Measurements from ENCODE around the gene NMRAL1. TPM values are rescaled to one million over a fixed set of nuclear protein-coding genes. Genes with fewer than 3 reads are reported as not detected.

NMRAL1 gene
- total and polyA plus RNA-seq, 4 donors = 23.5 to 69.1 (median 28.6) TPM

- Histone ChIP-seq H3K36me3 (ENCODE audit: control insufficient read depth in 1 of 2, insufficient read depth in 2 of 2, low read length in 1 of 2) (no peaks in the 10 kb centered on the region), H3K4me1 (ENCODE audit: control insufficient read depth in 1 of 2, insufficient read depth in 2 of 2, low read length in 2 of 2) (peaks cover 0 to 3% of the 10 kb centered on the region in 2 donors), H3K27ac (ENCODE audit: low read depth in 1 of 2, low read length in 2 of 2) (no peak overlapping the region), H3K9me3 (ENCODE audit: control insufficient read depth, low read length) (no peaks in the 10 kb centered on the region), H3K4me3 (ENCODE audit: low read length in 2 of 2) (no peak overlapping the region), H3K27me3 (ENCODE audit: control insufficient read depth in 1 of 2, insufficient read depth in 2 of 2, low read length in 1 of 2) (no peaks in the 10 kb centered on the region)
- 69 to 71% methylated on average over 4 of the region's 4 CpGs for WGBS, 2 donors
- DNase-seq (peak in 1 of 2 donors; percentile 9), ATAC-seq (ENCODE audit: low FRiP score) (no peak)
- intact Hi-C loops (cut with DNase I) = no loop called here
Observed at GRCh38 chr16:4496305-4496704, 21.9 kb upstream of the NMRAL1 start.

GRCh38 chr16:4495766-4496165 lies 21.3 kb upstream of the NMRAL1 start:
- Histone ChIP-seq H3K4me3 (ENCODE audit: low read length in 2 of 2) (no peak overlapping the region), H3K27me3 (ENCODE audit: control insufficient read depth in 1 of 2, insufficient read depth in 2 of 2, low read length in 1 of 2) (no peaks in the 10 kb centered on the region), H3K4me1 (ENCODE audit: control insufficient read depth in 1 of 2, insufficient read depth in 2 of 2, low read length in 2 of 2) (peaks cover 0 to 3% of the 10 kb centered on the region in 2 donors), H3K27ac (ENCODE audit: low read depth in 1 of 2, low read length in 2 of 2) (no peak overlapping the region), H3K9me3 (ENCODE audit: control insufficient read depth, low read length) (no peaks in the 10 kb centered on the region), H3K36me3 (ENCODE audit: control insufficient read depth in 1 of 2, insufficient read depth in 2 of 2, low read length in 1 of 2) (no peaks in the 10 kb centered on the region)
- intact Hi-C loops (cut with DNase I) = no loop called here
- 97 to 98% methylated on average over 2 of the region's 2 CpGs for WGBS, 2 donors
- ATAC-seq (ENCODE audit: low FRiP score) = no peak
- no peak for DNase-seq

GRCh38 chr16:4494746-4495490 lies 20.5 kb upstream of the NMRAL1 start:
- DNase-seq (peak in 1 of 2 donors; percentile 19), ATAC-seq (ENCODE audit: low FRiP score) (no peak)
- peaks cover 0 to 3% of the 10 kb centered on the region in 2 donors for H3K4me1 ChIP-seq (ENCODE audit: control insufficient read depth in 1 of 2, insufficient read depth in 2 of 2, low read length in 2 of 2)
- intact Hi-C loops (cut with DNase I) = no loop called here
- no peaks in the 10 kb centered on the region for H3K27me3 ChIP-seq (ENCODE audit: control insufficient read depth in 1 of 2, insufficient read depth in 2 of 2, low read length in 1 of 2)
- WGBS, 2 donors = 86% methylated on average over 6 of the region's 6 CpGs
- H3K4me3 ChIP-seq (ENCODE audit: low read length in 2 of 2) = no peak overlapping the region
- H3K27ac ChIP-seq (ENCODE audit: low read depth in 1 of 2, low read length in 2 of 2) = peak overlapping the region in 1 of 2 donors; percentile 37
- H3K36me3 ChIP-seq (ENCODE audit: control insufficient read depth in 1 of 2, insufficient read depth in 2 of 2, low read length in 1 of 2) = no peaks in the 10 kb centered on the region
- H3K9me3 ChIP-seq (ENCODE audit: control insufficient read depth, low read length) = no peaks in the 10 kb centered on the region

- Histone ChIP-seq H3K9me3 (ENCODE audit: control insufficient read depth, low read length) (no peaks in the 10 kb centered on the region), H3K4me3 (ENCODE audit: low read length in 2 of 2) (no peak overlapping the region), H3K36me3 (ENCODE audit: control insufficient read depth in 1 of 2, insufficient read depth in 2 of 2, low read length in 1 of 2) (no peaks in the 10 kb centered on the region), H3K27me3 (ENCODE audit: control insufficient read depth in 1 of 2, insufficient read depth in 2 of 2, low read length in 1 of 2) (no peaks in the 10 kb centered on the region), H3K4me1 (ENCODE audit: control insufficient read depth in 1 of 2, insufficient read depth in 2 of 2, low read length in 2 of 2) (peaks cover 0 to 3% of the 10 kb centered on the region in 2 donors), H3K27ac (ENCODE audit: low read depth in 1 of 2, low read length in 2 of 2) (no peak overlapping the region)
- ATAC-seq (ENCODE audit: low FRiP score) = no peak
- intact Hi-C loops (cut with DNase I) = no loop called here
- 95 to 96% methylated on average over 4 of the region's 4 CpGs for WGBS, 2 donors
- no peak for DNase-seq
Observed at GRCh38 chr16:4491898-4492297, 17.5 kb upstream of the NMRAL1 start.

- intact Hi-C loops (cut with DNase I) = no loop called here
- no peak overlapping the region for H3K27ac ChIP-seq (ENCODE audit: low read depth in 1 of 2, low read length in 2 of 2)
- ATAC-seq (ENCODE audit: low FRiP score) (no peak), DNase-seq (no peak)
- no peaks in the 10 kb centered on the region for H3K9me3 ChIP-seq (ENCODE audit: control insufficient read depth, low read length)
- 84 to 86% methylated on average over 5 of the region's 5 CpGs for WGBS, 2 donors
- H3K36me3 ChIP-seq (ENCODE audit: control insufficient read depth in 1 of 2, insufficient read depth in 2 of 2, low read length in 1 of 2) = no peaks in the 10 kb centered on the region
- no peak overlapping the region for H3K4me3 ChIP-seq (ENCODE audit: low read length in 2 of 2)
- no peaks in the 10 kb centered on the region for H3K4me1 ChIP-seq (ENCODE audit: control insufficient read depth in 1 of 2, insufficient read depth in 2 of 2, low read length in 2 of 2)
- no peaks in the 10 kb centered on the region for H3K27me3 ChIP-seq (ENCODE audit: control insufficient read depth in 1 of 2, insufficient read depth in 2 of 2, low read length in 1 of 2)
Observed at GRCh38 chr16:4489030-4489429, 14.6 kb upstream of the NMRAL1 start.

- Histone ChIP-seq H3K36me3 (ENCODE audit: control insufficient read depth in 1 of 2, insufficient read depth in 2 of 2, low read length in 1 of 2) (no peaks in the 10 kb centered on the region), H3K4me3 (ENCODE audit: low read length in 2 of 2) (no peak overlapping the region), H3K9me3 (ENCODE audit: control insufficient read depth, low read length) (no peaks in the 10 kb centered on the region), H3K4me1 (ENCODE audit: control insufficient read depth in 1 of 2, insufficient read depth in 2 of 2, low read length in 2 of 2) (no peaks in the 10 kb centered on the region), H3K27ac (ENCODE audit: low read depth in 1 of 2, low read length in 2 of 2) (no peak overlapping the region), H3K27me3 (ENCODE audit: control insufficient read depth in 1 of 2, insufficient read depth in 2 of 2, low read length in 1 of 2) (no peaks in the 10 kb centered on the region)
- 83 to 88% methylated on average over 1 of the region's 1 CpG for WGBS, 2 donors
- intact Hi-C loops (cut with DNase I) = no loop called here
- DNase-seq (no peak), ATAC-seq (ENCODE audit: low FRiP score) (no peak)
Observed at GRCh38 chr16:4488499-4488967, 14.1 kb upstream of the NMRAL1 start.

GRCh38 chr16:4487955-4488498 lies 13.6 kb upstream of the NMRAL1 start:
- Histone ChIP-seq H3K9me3 (ENCODE audit: control insufficient read depth, low read length) (no peaks in the 10 kb centered on the region), H3K36me3 (ENCODE audit: control insufficient read depth in 1 of 2, insufficient read depth in 2 of 2, low read length in 1 of 2) (no peaks in the 10 kb centered on the region), H3K4me3 (ENCODE audit: low read length in 2 of 2) (no peak overlapping the region), H3K27ac (ENCODE audit: low read depth in 1 of 2, low read length in 2 of 2) (no peak overlapping the region), H3K27me3 (ENCODE audit: control insufficient read depth in 1 of 2, insufficient read depth in 2 of 2, low read length in 1 of 2) (no peaks in the 10 kb centered on the region), H3K4me1 (ENCODE audit: control insufficient read depth in 1 of 2, insufficient read depth in 2 of 2, low read length in 2 of 2) (no peaks in the 10 kb centered on the region)
- 64 to 69% methylated on average over 5 of the region's 5 CpGs for WGBS, 2 donors
- DNase-seq (no peak), ATAC-seq (ENCODE audit: low FRiP score) (no peak)
- intact Hi-C loops (cut with DNase I) = no loop called here

- no peaks in the 10 kb centered on the region for H3K27me3 ChIP-seq (ENCODE audit: control insufficient read depth in 1 of 2, insufficient read depth in 2 of 2, low read length in 1 of 2)
- H3K27ac ChIP-seq (ENCODE audit: low read depth in 1 of 2, low read length in 2 of 2) = no peak overlapping the region
- H3K36me3 ChIP-seq (ENCODE audit: control insufficient read depth in 1 of 2, insufficient read depth in 2 of 2, low read length in 1 of 2) = peaks cover 0 to 2% of the 10 kb centered on the region in 2 donors
- no peaks in the 10 kb centered on the region for H3K4me1 ChIP-seq (ENCODE audit: control insufficient read depth in 1 of 2, insufficient read depth in 2 of 2, low read length in 2 of 2)
- DNase-seq = no peak
- no peaks in the 10 kb centered on the region for H3K9me3 ChIP-seq (ENCODE audit: control insufficient read depth, low read length)
- intact Hi-C loops (cut with DNase I) = no loop called here
- WGBS, 2 donors = 93 to 94% methylated on average over 3 of the region's 3 CpGs
- H3K4me3 ChIP-seq (ENCODE audit: low read length in 2 of 2) = no peak overlapping the region
- no peak for ATAC-seq (ENCODE audit: low FRiP score)
Observed at GRCh38 chr16:4486126-4486893, 11.9 kb upstream of the NMRAL1 start.
